Mesenchymal stem cell (in vitro differentiated cells and primary cell): ENCODE measurements around the gene ARRB1.

Experiments
- DNase-seq: peaks from one replicate; pipeline ENCODE4 v3.0.0-alpha.2; 2013
- H2AFZ ChIP-seq: one replicate; pipeline ENCODE4 v1.6.1; 2013; ENCODE audit warnings: low read depth, mild to moderate bottlenecking, control low read depth, inconsistent platforms, low read length, moderate library complexity
- H2AK5ac ChIP-seq: 2 replicates; pipeline ENCODE4 v1.6.1; 2013; ENCODE audit warnings: low read length, moderate library complexity, mild to moderate bottlenecking, inconsistent platforms; ENCODE audit not compliant: severe bottlenecking
- H2BK120ac ChIP-seq: one replicate; pipeline ENCODE4 v1.6.1; 2013; ENCODE audit warnings: low read depth, mild to moderate bottlenecking, inconsistent platforms, low read length, moderate library complexity
- H2BK12ac ChIP-seq, 2 experiments: one replicate each; pipeline ENCODE4 v1.6.1; 2013; ENCODE audit warnings: inconsistent platforms in 2 of 2, low read length in 2 of 2, mild to moderate bottlenecking in 2 of 2, moderate library complexity in 2 of 2, control low read depth in 1 of 2
- H2BK15ac ChIP-seq: one replicate; pipeline ENCODE4 v1.6.1; 2013; ENCODE audit warnings: mild to moderate bottlenecking, low read depth, inconsistent platforms; ENCODE audit not compliant: poor library complexity, severe bottlenecking
- H2BK5ac ChIP-seq: 2 replicates; pipeline ENCODE4 v1.6.1; 2013; ENCODE audit warnings: low read depth, mild to moderate bottlenecking, low read length, control low read depth, inconsistent platforms; ENCODE audit not compliant: poor library complexity, severe bottlenecking
- H3K14ac ChIP-seq, 2 experiments: one replicate each; pipeline ENCODE4 v1.6.1; 2013; ENCODE audit warnings: inconsistent platforms in 2 of 2, low read length in 2 of 2, control low read depth in 1 of 2, mild to moderate bottlenecking in 1 of 2, moderate library complexity in 1 of 2
- H3K18ac ChIP-seq, 2 experiments: one replicate each; pipeline ENCODE4 v1.6.1; 2013; ENCODE audit warnings: inconsistent platforms in 2 of 2, low read length in 2 of 2, control low read depth in 1 of 2, low read depth in 1 of 2, mild to moderate bottlenecking in 1 of 2
- H3K23ac ChIP-seq, 2 experiments: one replicate each; pipeline ENCODE4 v1.6.1; 2013; ENCODE audit warnings: inconsistent platforms in 2 of 2, low read length in 2 of 2, mild to moderate bottlenecking in 2 of 2, moderate library complexity in 2 of 2, control low read depth in 1 of 2
- H3K27ac ChIP-seq: 2 replicates; pipeline ENCODE4 v1.5.1; 2013; ENCODE audit warnings: mild to moderate bottlenecking, moderate library complexity, low read length, control low read depth, inconsistent platforms; ENCODE audit not compliant: poor library complexity, severe bottlenecking
- H3K27me3 ChIP-seq, 2 experiments: 2 replicates each; pipeline versions ENCODE4 v1.6.1 to v1.7.0; 2013; ENCODE audit warnings: low read length in 2 of 2, mild to moderate bottlenecking in 2 of 2, moderate library complexity in 2 of 2, control low read depth in 1 of 2, inconsistent platforms in 1 of 2; ENCODE audit not compliant: control insufficient read depth in 1 of 2, insufficient read depth in 1 of 2
- H3K36me3 ChIP-seq, 2 experiments: 2 replicates each; pipeline versions ENCODE4 v1.6.1 to v1.7.0; 2013; ENCODE audit warnings: low read length in 2 of 2, control low read depth in 1 of 2, inconsistent platforms in 1 of 2, low read depth in 1 of 2, mild to moderate bottlenecking in 1 of 2; ENCODE audit not compliant: insufficient read depth in 2 of 2, control insufficient read depth in 1 of 2
- H3K4ac ChIP-seq, 2 experiments: one replicate each; pipeline ENCODE4 v1.6.1; 2013; ENCODE audit warnings: inconsistent platforms in 2 of 2, low read length in 2 of 2, mild to moderate bottlenecking in 2 of 2, moderate library complexity in 2 of 2, control low read depth in 1 of 2, low read depth in 1 of 2
- H3K4me1 ChIP-seq: 2 replicates; pipeline ENCODE4 v1.6.1; 2013; ENCODE audit warnings: low read depth, low read length, control low read depth; ENCODE audit not compliant: control insufficient read depth, insufficient read depth
- H3K4me2 ChIP-seq: 2 replicates; pipeline ENCODE4 v1.6.1; 2013; ENCODE audit warnings: low read length, mild to moderate bottlenecking, inconsistent platforms; ENCODE audit not compliant: poor library complexity, severe bottlenecking
- H3K4me3 ChIP-seq, 2 experiments: 2 replicates each; pipeline versions ENCODE4 v1.5.1 to v1.7.0; 2013; ENCODE audit warnings: low read length in 2 of 2, mild to moderate bottlenecking in 2 of 2, control low read depth in 1 of 2, low read depth in 1 of 2; ENCODE audit not compliant: insufficient read depth in 1 of 2
- H3K79me1 ChIP-seq: replicated peaks from 2 replicates; pipeline ENCODE4 v1.6.1; 2013; ENCODE audit warnings: mild to moderate bottlenecking, control low read depth, low read length, inconsistent platforms; ENCODE audit not compliant: poor library complexity, severe bottlenecking
- H3K9ac ChIP-seq: 2 replicates; pipeline ENCODE4 v1.7.0; 2013; ENCODE audit warnings: mild to moderate bottlenecking, low read length, moderate library complexity
- H3K9me3 ChIP-seq: 2 replicates; pipeline ENCODE4 v1.7.0; 2013; ENCODE audit warnings: mild to moderate bottlenecking, low read length; ENCODE audit not compliant: control insufficient read depth
- H4K8ac ChIP-seq: one replicate; pipeline ENCODE4 v1.6.1; 2013; ENCODE audit warnings: inconsistent platforms, mild to moderate bottlenecking, low read length, moderate library complexity
- H4K91ac ChIP-seq: one replicate; pipeline ENCODE4 v1.6.1; 2013; ENCODE audit warnings: mild to moderate bottlenecking, low read length, inconsistent platforms
- WGBS: methylation state at CpG from one replicate; pipeline ENCODE4 v1.1.7; 2013; ENCODE audit warnings: mixed read lengths; 5-methylcytosine and 5-hydroxymethylcytosine counted together

Gene ARRB1

GRCh38 chr11:75387736-75388294 lies 36.4 kb upstream of the ARRB1 start:
- Histone ChIP-seq H3K18ac (no peak overlapping the region), H4K91ac (no peak overlapping the region), H3K4me3 (no peak overlapping the region), H3K79me1 (no peaks in the 10 kb centered on the region), H2BK15ac (no peak overlapping the region), H3K23ac (no peak overlapping the region), H3K27me3 (no peaks in the 10 kb centered on the region), H3K4ac (no peak overlapping the region), H4K8ac (no peak overlapping the region), H3K4me2 (no peak overlapping the region), H2BK120ac (no peak overlapping the region), H2BK12ac (peak overlapping the region in 1 of 2 experiments; percentile 70), H3K9ac (no peak overlapping the region), H2AFZ (no peak overlapping the region), H3K9me3 (no peaks in the 10 kb centered on the region), H3K4me1 (peaks cover 18% of the 10 kb centered on the region), H2AK5ac (peak overlapping the region; percentile 95), H3K36me3 (no peaks in the 10 kb centered on the region), H2BK5ac (no peak overlapping the region), H3K27ac (peak overlapping the region; percentile 84), H3K14ac (no peak overlapping the region)
- DNase-seq, result no peak
- 87% methylated on average over 2 of the region's 3 CpGs for WGBS

GRCh38 chr11:75386942-75387630 lies 35.6 kb upstream of the ARRB1 start:
- Histone ChIP-seq H3K9ac (no peak overlapping the region), H2BK5ac (peak overlapping the region; percentile 9), H2BK12ac (peak overlapping the region in 1 of 2 experiments; percentile 3), H3K4ac (no peak overlapping the region), H3K4me3 (no peak overlapping the region), H2AK5ac (no peak overlapping the region), H2AFZ (no peak overlapping the region), H3K27ac (peak overlapping the region; percentile 84), H3K9me3 (no peaks in the 10 kb centered on the region), H3K14ac (no peak overlapping the region), H2BK120ac (no peak overlapping the region), H3K4me2 (no peak overlapping the region), H2BK15ac (no peak overlapping the region), H3K79me1 (no peaks in the 10 kb centered on the region), H3K4me1 (peaks cover 18% of the 10 kb centered on the region), H3K27me3 (no peaks in the 10 kb centered on the region), H3K23ac (no peak overlapping the region), H3K18ac (no peak overlapping the region), H4K8ac (no peak overlapping the region), H4K91ac (no peak overlapping the region), H3K36me3 (no peaks in the 10 kb centered on the region)
- peak; percentile 44 for DNase-seq
- WGBS, result 35% methylated on average over 3 of the region's 3 CpGs

- Histone ChIP-seq H3K4ac (no peak overlapping the region), H4K91ac (no peak overlapping the region), H2BK12ac (peak overlapping the region; percentile 85), H3K14ac (no peak overlapping the region), H2BK15ac (peak overlapping the region; percentile 36), H3K18ac (peak overlapping the region in 1 of 2 experiments; percentile 83), H3K9ac (no peak overlapping the region), H3K4me3 (no peak overlapping the region), H3K27ac (no peak overlapping the region), H3K23ac (no peak overlapping the region), H2BK5ac (no peak overlapping the region), H2AFZ (no peak overlapping the region), H3K4me1 (peaks cover 23% of the 10 kb centered on the region), H4K8ac (peak overlapping the region; percentile 67), H2AK5ac (peak overlapping the region; percentile 37), H3K79me1 (no peaks in the 10 kb centered on the region), H3K36me3 (no peaks in the 10 kb centered on the region), H2BK120ac (no peak overlapping the region), H3K4me2 (peak overlapping the region; percentile 68), H3K9me3 (no peaks in the 10 kb centered on the region), H3K27me3 (no peaks in the 10 kb centered on the region)
- peak; percentile 75 for DNase-seq
- 28% methylated on average over 20 of the region's 24 CpGs for WGBS
These were observed 33.1 kb upstream of the ARRB1 start for GRCh38 chr11:75384438-75385080.

- peaks cover 21% of the 10 kb centered on the region for H3K4me1 ChIP-seq
- H3K4me3 ChIP-seq, result no peak overlapping the region
- H2AFZ ChIP-seq, result peak overlapping the region; percentile 51
- H4K91ac ChIP-seq, result no peak overlapping the region
- H2BK15ac ChIP-seq, result peak overlapping the region; percentile 86
- H2BK12ac ChIP-seq, result peak overlapping the region; percentile 77 to 79
- no peak overlapping the region for H3K23ac ChIP-seq
- H3K14ac ChIP-seq, result no peak overlapping the region
- DNase-seq, result no peak
- no peaks in the 10 kb centered on the region for H3K79me1 ChIP-seq
- H3K27me3 ChIP-seq, result no peaks in the 10 kb centered on the region
- no peak overlapping the region for H4K8ac ChIP-seq
- 25% methylated on average over 3 of the region's 3 CpGs for WGBS
- H3K36me3 ChIP-seq, result no peaks in the 10 kb centered on the region
- H3K9ac ChIP-seq, result no peak overlapping the region
- no peak overlapping the region for H2AK5ac ChIP-seq
- H3K9me3 ChIP-seq, result no peaks in the 10 kb centered on the region
- no peak overlapping the region for H3K27ac ChIP-seq
- no peak overlapping the region for H3K4ac ChIP-seq
- H2BK5ac ChIP-seq, result peak overlapping the region; percentile 9
- no peak overlapping the region for H3K4me2 ChIP-seq
- peak overlapping the region; percentile 24 for H3K18ac ChIP-seq
- peak overlapping the region; percentile 76 for H2BK120ac ChIP-seq
These were observed 31.8 kb upstream of the ARRB1 start for GRCh38 chr11:75383246-75383645.
